ENCODE data around the gene TPRA1. TPM values are rescaled to one million over a fixed set of nuclear protein-coding genes. Genes with fewer than 3 reads are reported as not detected.

TPRA1 gene
- polyA plus RNA-seq, 3 donors = 20.2 to 29.4 (median 23.4) TPM

DNA sequence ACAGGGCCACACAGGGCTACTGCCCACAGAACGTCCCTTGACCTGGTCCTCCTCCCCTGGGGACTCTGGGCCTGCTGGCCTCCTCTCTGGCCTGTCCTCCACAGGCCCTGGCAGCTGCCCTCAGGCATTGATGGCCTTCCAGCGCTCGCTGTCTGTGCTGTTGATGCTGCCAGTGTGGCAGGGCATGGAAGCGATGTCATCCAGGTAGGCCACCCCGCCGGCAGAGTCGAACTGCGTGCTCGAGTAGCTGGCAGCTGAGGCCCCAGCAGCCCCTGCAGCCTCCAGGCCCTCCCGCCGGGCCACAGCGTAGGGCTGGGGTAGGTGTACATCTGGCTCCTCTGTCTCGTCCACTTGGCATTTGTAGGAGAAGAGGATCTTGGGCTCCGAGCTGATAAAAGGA lies 17.1 kb downstream of the TPRA1 start:
- no peak for DNase-seq
- peaks cover 6% of the 10 kb centered on the region for H3K4me1 Mint-ChIP-seq
- H2AFZ ChIP-seq (ENCODE audit: insufficient read depth, low read depth, low read length, poor library complexity, severe bottlenecking) = no peak overlapping the region
- intact Hi-C loops (cut with micrococcal nuclease) = no loop called here
- H3K36me3 Mint-ChIP-seq = peaks cover 61 to 84% of the 10 kb centered on the region in 2 donors
- peaks cover 53 to 73% of the 10 kb centered on the region in 2 donors for H3K36me3 ChIP-seq (replicated peaks in 1 of 2; ENCODE audit: control insufficient read depth in 1 of 2, insufficient read depth in 2 of 2, low read length in 2 of 2)
- no peaks in the 10 kb centered on the region for H3K9me3 Mint-ChIP-seq
- no peaks in the 10 kb centered on the region for H3K79me2 ChIP-seq (ENCODE audit: insufficient read depth, low read length)
- H3K27ac ChIP-seq (ENCODE audit: low read depth in 1 of 2, low read length in 2 of 2) = no peak overlapping the region
- H3K4me3 ChIP-seq (replicated peaks in 1 of 3; ENCODE audit: low read depth in 2 of 3, low read length in 3 of 3) = no peak overlapping the region
- TF ChIP-seq, protein P1, sequence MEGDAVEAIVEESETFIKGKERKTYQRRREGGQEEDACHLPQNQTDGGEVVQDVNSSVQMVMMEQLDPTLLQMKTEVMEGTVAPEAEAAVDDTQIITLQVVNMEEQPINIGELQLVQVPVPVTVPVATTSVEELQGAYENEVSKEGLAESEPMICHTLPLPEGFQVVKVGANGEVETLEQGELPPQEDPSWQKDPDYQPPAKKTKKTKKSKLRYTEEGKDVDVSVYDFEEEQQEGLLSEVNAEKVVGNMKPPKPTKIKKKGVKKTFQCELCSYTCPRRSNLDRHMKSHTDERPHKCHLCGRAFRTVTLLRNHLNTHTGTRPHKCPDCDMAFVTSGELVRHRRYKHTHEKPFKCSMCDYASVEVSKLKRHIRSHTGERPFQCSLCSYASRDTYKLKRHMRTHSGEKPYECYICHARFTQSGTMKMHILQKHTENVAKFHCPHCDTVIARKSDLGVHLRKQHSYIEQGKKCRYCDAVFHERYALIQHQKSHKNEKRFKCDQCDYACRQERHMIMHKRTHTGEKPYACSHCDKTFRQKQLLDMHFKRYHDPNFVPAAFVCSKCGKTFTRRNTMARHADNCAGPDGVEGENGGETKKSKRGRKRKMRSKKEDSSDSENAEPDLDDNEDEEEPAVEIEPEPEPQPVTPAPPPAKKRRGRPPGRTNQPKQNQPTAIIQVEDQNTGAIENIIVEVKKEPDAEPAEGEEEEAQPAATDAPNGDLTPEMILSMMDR (IDR thresholded peaks at IDR 0.05) = no peak
- no peak overlapping the region for H3K4me2 ChIP-seq (replicated peaks; ENCODE audit: extremely low read depth, low read length, poor library complexity, severe bottlenecking)
- WGBS (ENCODE audit: insufficient coverage) = 91% methylated on average over 12 of the region's 14 CpGs
- H3K9me3 ChIP-seq (replicated peaks in 1 of 2; ENCODE audit: control insufficient read depth in 1 of 2, insufficient read depth in 1 of 2, low read length in 2 of 2) = no peaks in the 10 kb centered on the region
- no peak overlapping the region for H3K9ac ChIP-seq (ENCODE audit: insufficient read depth, low read length, poor library complexity, severe bottlenecking)
- H3K4me1 ChIP-seq (ENCODE audit: control insufficient read depth in 1 of 2, insufficient read depth in 2 of 2, low read length in 2 of 2) = peaks cover 3 to 5% of the 10 kb centered on the region in 2 donors
- H3K27ac Mint-ChIP-seq = peak overlapping the region in 1 of 7 donors; percentile 19
- H3K27me3 Mint-ChIP-seq (ENCODE audit: low read depth in 3 of 3) = peaks cover 0 to 1% (median 0%) of the 10 kb centered on the region in 3 donors
- no peak overlapping the region for H3K4me3 Mint-ChIP-seq
- H3K27me3 ChIP-seq (ENCODE audit: control insufficient read depth in 2 of 2, insufficient read depth in 2 of 2, low read length in 2 of 2) = no peaks in the 10 kb centered on the region
- H4K20me1 ChIP-seq (ENCODE audit: insufficient read depth, low read length) = peaks cover 51% of the 10 kb centered on the region

DNA sequence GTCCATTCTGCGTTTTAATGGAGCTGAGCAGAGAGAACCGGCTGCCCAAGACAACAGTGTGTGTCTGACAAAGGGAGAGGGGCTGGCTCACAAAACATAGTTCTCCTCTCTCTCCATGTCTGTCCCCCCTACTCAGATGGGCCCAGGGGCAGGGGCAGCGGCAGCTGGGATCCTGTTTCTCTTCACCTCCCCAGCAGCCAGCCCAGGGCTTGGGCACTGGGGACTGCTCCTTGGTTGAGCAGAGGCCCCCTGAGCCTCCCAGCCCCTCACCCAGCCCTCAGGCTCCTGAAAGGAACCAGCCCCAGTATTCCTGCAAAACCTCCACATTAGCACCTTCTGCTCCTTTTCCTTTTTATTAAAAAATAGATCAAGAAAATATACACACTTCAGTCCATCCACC lies 17.8 kb downstream of the TPRA1 start:
- no peak overlapping the region for H3K4me3 Mint-ChIP-seq
- no peaks in the 10 kb centered on the region for H3K27me3 ChIP-seq (ENCODE audit: control insufficient read depth in 2 of 2, insufficient read depth in 2 of 2, low read length in 2 of 2)
- H3K9ac ChIP-seq (ENCODE audit: insufficient read depth, low read length, poor library complexity, severe bottlenecking) = no peak overlapping the region
- TF ChIP-seq, protein P1 (IDR thresholded peaks at IDR 0.05) = no peak
- no peak for DNase-seq
- H3K27me3 Mint-ChIP-seq (ENCODE audit: low read depth in 3 of 3) = peaks cover 0 to 1% (median 0%) of the 10 kb centered on the region in 3 donors
- no peak overlapping the region for H3K27ac ChIP-seq (ENCODE audit: low read depth in 1 of 2, low read length in 2 of 2)
- 100% methylated on average over 1 of the region's 3 CpGs for WGBS (ENCODE audit: insufficient coverage)
- no peak overlapping the region for H3K4me3 ChIP-seq (replicated peaks in 1 of 3; ENCODE audit: low read depth in 2 of 3, low read length in 3 of 3)
- H3K36me3 ChIP-seq (replicated peaks in 1 of 2; ENCODE audit: control insufficient read depth in 1 of 2, insufficient read depth in 2 of 2, low read length in 2 of 2) = peaks cover 47 to 66% of the 10 kb centered on the region in 2 donors
- H4K20me1 ChIP-seq (ENCODE audit: insufficient read depth, low read length) = peaks cover 44% of the 10 kb centered on the region
- H3K36me3 Mint-ChIP-seq = peaks cover 60 to 79% of the 10 kb centered on the region in 2 donors
- no peaks in the 10 kb centered on the region for H3K9me3 Mint-ChIP-seq
- H3K9me3 ChIP-seq (replicated peaks in 1 of 2; ENCODE audit: control insufficient read depth in 1 of 2, insufficient read depth in 1 of 2, low read length in 2 of 2) = no peaks in the 10 kb centered on the region
- H3K4me1 ChIP-seq (ENCODE audit: control insufficient read depth in 1 of 2, insufficient read depth in 2 of 2, low read length in 2 of 2) = peaks cover 3 to 5% of the 10 kb centered on the region in 2 donors
- no peak overlapping the region for H3K27ac Mint-ChIP-seq
- no peaks in the 10 kb centered on the region for H3K79me2 ChIP-seq (ENCODE audit: insufficient read depth, low read length)
- H2AFZ ChIP-seq (ENCODE audit: insufficient read depth, low read depth, low read length, poor library complexity, severe bottlenecking) = no peak overlapping the region
- H3K4me2 ChIP-seq (replicated peaks; ENCODE audit: extremely low read depth, low read length, poor library complexity, severe bottlenecking) = no peak overlapping the region
- H3K4me1 Mint-ChIP-seq = peaks cover 6% of the 10 kb centered on the region
- intact Hi-C loops (cut with micrococcal nuclease) = no loop called here
